CD14-positive monocyte (primary cell): ENCODE measurements around the gene HS3ST2. TPM values are rescaled to one million over a fixed set of nuclear protein-coding genes. Genes with fewer than 3 reads are reported as not detected.

ENCODE experiments used
- DNase-seq, 3 donors: peaks; one replicate each; pipeline ENCODE4 v3.0.0-alpha.2; 2011 to 2022
- H2AFZ ChIP-seq: 2 replicates; pipeline ENCODE4 v1.6.0; 2012; ENCODE audit warnings: mild to moderate bottlenecking, low read depth, low read length, inconsistent platforms; ENCODE audit not compliant: insufficient read depth, poor library complexity, severe bottlenecking
- H3K27ac ChIP-seq, 2 donors: 1 replicate in 1 of 2; 2 replicates in 1 of 2; pipeline ENCODE4 v1.5.1; 2012 to 2013; ENCODE audit warnings: low read length in 2 of 2, control low read depth in 1 of 2, inconsistent platforms in 1 of 2, low read depth in 1 of 2, mild to moderate bottlenecking in 1 of 2
- H3K27me3 ChIP-seq, 2 donors: one replicate each; pipeline versions ENCODE4 v1.6.0 to v1.6.1; 2011 to 2013; ENCODE audit warnings: low read length in 2 of 2; ENCODE audit not compliant: control insufficient read depth in 2 of 2, insufficient read depth in 2 of 2
- H3K36me3 ChIP-seq, 2 donors: replicated peaks in 1 of 2; 1 replicate in 1 of 2; 2 replicates in 1 of 2; pipeline versions ENCODE4 v1.5.1 to v1.6.1; 2012 to 2013; ENCODE audit warnings: low read length in 2 of 2, control low read depth in 1 of 2, inconsistent platforms in 1 of 2, mild to moderate bottlenecking in 1 of 2; ENCODE audit not compliant: insufficient read depth in 2 of 2, control insufficient read depth in 1 of 2
- H3K4me1 ChIP-seq, 2 donors: 1 replicate in 1 of 2; 2 replicates in 1 of 2; pipeline versions ENCODE4 v1.5.1 to v1.6.1; 2012 to 2013; ENCODE audit warnings: low read length in 2 of 2, control low read depth in 1 of 2, inconsistent platforms in 1 of 2, mild to moderate bottlenecking in 1 of 2, moderate library complexity in 1 of 2; ENCODE audit not compliant: insufficient read depth in 2 of 2, control insufficient read depth in 1 of 2
- H3K4me2 ChIP-seq: replicated peaks from 2 replicates; pipeline ENCODE3; 2012; ENCODE audit warnings: low read length, moderate library complexity, mild to moderate bottlenecking; ENCODE audit not compliant: poor library complexity, severe bottlenecking; ENCODE audit errors: extremely low read depth
- H3K4me3 ChIP-seq, 3 experiments: fragments of 200-600 bp in 1 of 3; sonication (generic) in 1 of 3; replicated peaks in 1 of 3; 1 replicate in 2 of 3; 2 replicates in 1 of 3; pipeline ENCODE4 v1.5.1; 2011 to 2013; ENCODE audit warnings: low read length in 3 of 3, mild to moderate bottlenecking in 3 of 3, control low read depth in 2 of 3, low read depth in 2 of 3, inconsistent platforms in 1 of 3, moderate library complexity in 1 of 3
- H3K79me2 ChIP-seq: 2 replicates; pipeline ENCODE4 v1.6.0; 2012; ENCODE audit warnings: mild to moderate bottlenecking, control low read depth, inconsistent platforms, low read length, moderate library complexity; ENCODE audit not compliant: insufficient read depth
- H3K9ac ChIP-seq: 2 replicates; pipeline ENCODE4 v1.6.0; 2017; ENCODE audit warnings: low read length, mild to moderate bottlenecking; ENCODE audit not compliant: insufficient read depth, poor library complexity, severe bottlenecking
- H3K9me3 ChIP-seq, 2 donors: replicated peaks in 1 of 2; 1 replicate in 1 of 2; 2 replicates in 1 of 2; pipeline versions ENCODE4 v1.5.1 to v1.6.1; 2012 to 2013; ENCODE audit warnings: low read length in 2 of 2, control low read depth in 1 of 2; ENCODE audit not compliant: control insufficient read depth in 1 of 2, insufficient read depth in 1 of 2
- H4K20me1 ChIP-seq: 2 replicates; pipeline ENCODE4 v1.6.0; 2012; ENCODE audit warnings: mild to moderate bottlenecking, low read length, control low read depth, moderate library complexity; ENCODE audit not compliant: insufficient read depth
- H3K27ac Mint-ChIP-seq, 7 donors: one replicate each; pipeline ENCODE4 v1.8.0; 2020; ENCODE audit warnings: mild to moderate bottlenecking in 7 of 7, mixed read lengths in 7 of 7, moderate library complexity in 6 of 7, inconsistent platforms in 2 of 7
- H3K27me3 Mint-ChIP-seq, 3 donors: one replicate each; pipeline ENCODE4 v1.8.0; 2021 to 2022; ENCODE audit warnings: low read depth in 3 of 3, mild to moderate bottlenecking in 3 of 3, mixed read lengths in 3 of 3, moderate library complexity in 3 of 3, inconsistent platforms in 1 of 3
- H3K36me3 Mint-ChIP-seq, 2 donors: one replicate each; pipeline ENCODE4 v1.8.0; 2020; ENCODE audit warnings: mixed read lengths in 2 of 2, inconsistent platforms in 1 of 2, mild to moderate bottlenecking in 1 of 2
- H3K4me1 Mint-ChIP-seq: one replicate; pipeline ENCODE4 v1.8.0; 2020; ENCODE audit warnings: mild to moderate bottlenecking, mixed read lengths
- H3K4me3 Mint-ChIP-seq, 2 donors: one replicate each; pipeline ENCODE4 v1.8.0; 2020; ENCODE audit warnings: mild to moderate bottlenecking in 2 of 2, mixed read lengths in 2 of 2, moderate library complexity in 1 of 2
- H3K9me3 Mint-ChIP-seq, 7 donors: one replicate each; pipeline ENCODE4 v1.8.0; 2020 to 2022; ENCODE audit warnings: mixed read lengths in 7 of 7, mild to moderate bottlenecking in 6 of 7, moderate library complexity in 6 of 7, inconsistent platforms in 2 of 7
- CTCF ChIP-seq: fragments of 200-600 bp; IDR thresholded peaks from one replicate; pipeline ENCODE4 v1.8.0; 2022; ENCODE audit warnings: antibody characterized with exemption, mild to moderate bottlenecking
- WGBS: methylation state at CpG from one replicate; pipeline ENCODE4 v1.1.5; 2013; ENCODE audit warnings: missing lambda C conversion rate; ENCODE audit not compliant: insufficient coverage; 5-methylcytosine and 5-hydroxymethylcytosine counted together
- intact Hi-C, 2 donors: fragments of 100-400 bp; cut with micrococcal nuclease; formaldehyde crosslinking; loops; one replicate each; pipeline versions ENCODE4 v1.15.0 to v1.15.1; 2023
- polyA plus RNA-seq, 3 donors: library from polyadenylated mRNA; depleted of rRNA in 1 of 3; unstranded in 2 of 3; stranded (reverse) in 1 of 3; fragments of 300-500 nt in 2 of 3; fragments of >200 nt in 1 of 3; fragmentation: Illumina TruSeq in 2 of 3; gene quantifications; 1 replicate in 2 of 3; 2 replicates in 1 of 3; pipeline ENCODE4 v1.2.3, GENCODE V29; 2012 to 2021

Gene HS3ST2
- polyA plus RNA-seq, 3 donors: not detected

DNA sequence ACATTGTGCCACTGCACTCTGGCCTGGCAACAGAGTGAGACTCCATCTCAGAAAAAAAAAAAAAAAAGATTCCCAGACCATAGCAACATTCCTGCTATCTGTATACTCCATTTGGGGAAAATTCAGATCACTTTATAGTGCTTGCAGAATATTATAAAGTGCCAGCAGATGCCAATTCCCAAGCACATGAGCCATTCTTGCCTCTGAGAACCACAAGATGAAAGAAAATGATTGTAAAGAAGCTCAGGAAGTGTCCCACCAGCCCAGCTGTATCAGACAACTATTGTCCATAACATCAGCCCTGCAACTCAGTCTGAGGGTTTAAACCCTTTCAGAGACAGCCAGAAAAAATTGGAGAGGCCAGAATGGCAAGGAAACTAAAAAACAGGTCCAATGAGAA, 69.0 kb downstream of the HS3ST2 start:
- H3K4me3 Mint-ChIP-seq: no peak overlapping the region
- H3K27me3 ChIP-seq: no peaks in the 10 kb centered on the region
- H3K9me3 ChIP-seq: no peaks in the 10 kb centered on the region
- H3K27ac Mint-ChIP-seq: no peak overlapping the region
- no peak overlapping the region for H3K4me2 ChIP-seq
- H3K79me2 ChIP-seq: no peaks in the 10 kb centered on the region
- DNase-seq: no peak
- no peaks in the 10 kb centered on the region for H3K4me1 Mint-ChIP-seq
- no peak for TF ChIP-seq CTCF
- intact Hi-C loops: no loop called here
- no peaks in the 10 kb centered on the region for H3K4me1 ChIP-seq
- H4K20me1 ChIP-seq: no peaks in the 10 kb centered on the region
- no peaks in the 10 kb centered on the region for H3K36me3 Mint-ChIP-seq
- H3K4me3 ChIP-seq: no peak overlapping the region
- H3K9ac ChIP-seq: no peak overlapping the region
- peaks cover 4 to 25% (median 4%) of the 10 kb centered on the region in 3 donors for H3K27me3 Mint-ChIP-seq
- H3K27ac ChIP-seq: no peak overlapping the region
- no peaks in the 10 kb centered on the region for H3K36me3 ChIP-seq
- H3K9me3 Mint-ChIP-seq: no peaks in the 10 kb centered on the region
- H2AFZ ChIP-seq: no peak overlapping the region

- H3K9ac ChIP-seq: no peak overlapping the region
- no peaks in the 10 kb centered on the region for H3K4me1 ChIP-seq
- Mint-ChIP-seq H3K27me3 (peaks cover 2 to 24% (median 6%) of the 10 kb centered on the region in 3 donors), H3K4me1 (no peaks in the 10 kb centered on the region), H3K27ac (no peak overlapping the region), H3K4me3 (no peak overlapping the region), H3K9me3 (no peaks in the 10 kb centered on the region), H3K36me3 (no peaks in the 10 kb centered on the region)
- 100% methylated on average over 3 of the region's 3 CpGs for WGBS
- H3K27me3 ChIP-seq: peaks cover 0 to 4% of the 10 kb centered on the region in 2 donors
- intact Hi-C loops: no loop called here
- H4K20me1 ChIP-seq: no peaks in the 10 kb centered on the region
- DNase-seq: no peak
- H3K4me2 ChIP-seq: no peak overlapping the region
- no peak overlapping the region for H3K4me3 ChIP-seq
- H3K79me2 ChIP-seq: no peaks in the 10 kb centered on the region
- no peaks in the 10 kb centered on the region for H3K36me3 ChIP-seq
- no peak for TF ChIP-seq CTCF
- H3K27ac ChIP-seq: no peak overlapping the region
- H3K9me3 ChIP-seq: no peaks in the 10 kb centered on the region
- no peak overlapping the region for H2AFZ ChIP-seq
Measured at GRCh38 chr16:22885951-22886350, 72.0 kb downstream of the HS3ST2 start.
